ENCODE data around the gene NDUFS3. TPM values are rescaled to one million over a fixed set of nuclear protein-coding genes. Genes with fewer than 3 reads are reported as not detected.

Gene NDUFS3
- total RNA-seq, 3 donors from 2014 or later (not counting 1 experiment from before 2014, with no cell fraction given) = 114 to 138 (median 115) TPM

- no peak for TF ChIP-seq CTCF (IDR thresholded peaks at IDR 0.05)
- Mint-ChIP-seq H3K27me3 (ENCODE audit: low read depth in 2 of 2) (no peaks in the 10 kb centered on the region), H3K4me3 (no peak overlapping the region), H3K4me1 (peaks cover 21 to 24% of the 10 kb centered on the region in 2 donors), H3K36me3 (no peaks in the 10 kb centered on the region), H3K27ac (no peak overlapping the region), H3K9me3 (no peaks in the 10 kb centered on the region)
- 96% methylated on average over 7 of the region's 7 CpGs for WGBS (ENCODE audit: insufficient coverage)
- H3K27ac ChIP-seq (ENCODE audit: low read length) = no peak overlapping the region
- H3K27me3 ChIP-seq (ENCODE audit: control insufficient read depth, insufficient read depth, low read length) = no peaks in the 10 kb centered on the region
- peaks cover 15% of the 10 kb centered on the region for H3K4me1 ChIP-seq (ENCODE audit: control insufficient read depth, insufficient read depth, low read length)
- intact Hi-C loops (cut with micrococcal nuclease) = no loop called here
- ATAC-seq = no peak
- no peak overlapping the region for H3K4me3 ChIP-seq (ENCODE audit: low read length)
- DNase-seq = no peak
- H3K9me3 ChIP-seq (ENCODE audit: control insufficient read depth, insufficient read depth, low read length) = no peaks in the 10 kb centered on the region
- H3K36me3 ChIP-seq (ENCODE audit: control insufficient read depth, insufficient read depth, low read length) = peaks cover 36% of the 10 kb centered on the region
Observed at GRCh38 chr11:47569646-47570045, 9.2 kb upstream of the NDUFS3 start.

- Histone ChIP-seq H3K4me1 (ENCODE audit: control insufficient read depth, insufficient read depth, low read length) (peaks cover 8% of the 10 kb centered on the region), H3K27ac (ENCODE audit: low read length) (no peak overlapping the region), H3K4me3 (ENCODE audit: low read length) (no peak overlapping the region), H3K27me3 (ENCODE audit: control insufficient read depth, insufficient read depth, low read length) (no peaks in the 10 kb centered on the region), H3K9me3 (ENCODE audit: control insufficient read depth, insufficient read depth, low read length) (no peaks in the 10 kb centered on the region), H3K36me3 (ENCODE audit: control insufficient read depth, insufficient read depth, low read length) (peaks cover 41% of the 10 kb centered on the region)
- no peaks in the 10 kb centered on the region for H3K36me3 Mint-ChIP-seq
- no peak for DNase-seq
- no peaks in the 10 kb centered on the region for H3K9me3 Mint-ChIP-seq
- no peak overlapping the region for H3K4me3 Mint-ChIP-seq
- ATAC-seq = no peak
- intact Hi-C loops (cut with micrococcal nuclease) = no loop called here
- WGBS (ENCODE audit: insufficient coverage) = 93% methylated on average over 3 of the region's 3 CpGs
- TF ChIP-seq CTCF (IDR thresholded peaks at IDR 0.05) = no peak
- H3K27ac Mint-ChIP-seq = no peak overlapping the region
- no peaks in the 10 kb centered on the region for H3K27me3 Mint-ChIP-seq (ENCODE audit: low read depth in 2 of 2)
- H3K4me1 Mint-ChIP-seq = peaks cover 16% of the 10 kb centered on the region in 2 donors
Observed at GRCh38 chr11:47570651-47571356, 8.1 kb upstream of the NDUFS3 start.

GRCh38 chr11:47571357-47571729 is 7.5 kb upstream of the NDUFS3 start:
- peaks cover 41% of the 10 kb centered on the region for H3K36me3 ChIP-seq (ENCODE audit: control insufficient read depth, insufficient read depth, low read length)
- H3K9me3 ChIP-seq (ENCODE audit: control insufficient read depth, insufficient read depth, low read length) = no peaks in the 10 kb centered on the region
- Mint-ChIP-seq H3K4me3 (no peak overlapping the region), H3K27ac (peak overlapping the region in 1 of 2 donors; percentile 11), H3K36me3 (no peaks in the 10 kb centered on the region), H3K4me1 (peaks cover 10 to 16% of the 10 kb centered on the region in 2 donors), H3K27me3 (ENCODE audit: low read depth in 2 of 2) (no peaks in the 10 kb centered on the region), H3K9me3 (no peaks in the 10 kb centered on the region)
- no peak for TF ChIP-seq CTCF (IDR thresholded peaks at IDR 0.05)
- no peaks in the 10 kb centered on the region for H3K27me3 ChIP-seq (ENCODE audit: control insufficient read depth, insufficient read depth, low read length)
- ATAC-seq (no peak), DNase-seq (no peak)
- WGBS (ENCODE audit: insufficient coverage) = 97% methylated on average over 4 of the region's 4 CpGs
- intact Hi-C loops (cut with micrococcal nuclease) = no loop called here
- no peak overlapping the region for H3K27ac ChIP-seq (ENCODE audit: low read length)
- H3K4me1 ChIP-seq (ENCODE audit: control insufficient read depth, insufficient read depth, low read length) = peaks cover 2% of the 10 kb centered on the region
- no peak overlapping the region for H3K4me3 ChIP-seq (ENCODE audit: low read length)

GRCh38 chr11:47571895-47572294 is 7.0 kb upstream of the NDUFS3 start:
- H3K4me3 Mint-ChIP-seq = no peak overlapping the region
- H3K4me1 Mint-ChIP-seq = peaks cover 6 to 14% of the 10 kb centered on the region in 2 donors
- no peak for ATAC-seq
- no peaks in the 10 kb centered on the region for H3K9me3 ChIP-seq (ENCODE audit: control insufficient read depth, insufficient read depth, low read length)
- intact Hi-C loops (cut with micrococcal nuclease) = no loop called here
- H3K27ac Mint-ChIP-seq = no peak overlapping the region
- TF ChIP-seq CTCF (IDR thresholded peaks at IDR 0.05) = no peak
- H3K9me3 Mint-ChIP-seq = no peaks in the 10 kb centered on the region
- H3K27me3 ChIP-seq (ENCODE audit: control insufficient read depth, insufficient read depth, low read length) = no peaks in the 10 kb centered on the region
- no peak overlapping the region for H3K27ac ChIP-seq (ENCODE audit: low read length)
- 100% methylated on average over 1 of the region's 1 CpG for WGBS (ENCODE audit: insufficient coverage)
- H3K4me1 ChIP-seq (ENCODE audit: control insufficient read depth, insufficient read depth, low read length) = no peaks in the 10 kb centered on the region
- no peak overlapping the region for H3K4me3 ChIP-seq (ENCODE audit: low read length)
- H3K36me3 Mint-ChIP-seq = no peaks in the 10 kb centered on the region
- no peaks in the 10 kb centered on the region for H3K27me3 Mint-ChIP-seq (ENCODE audit: low read depth in 2 of 2)
- DNase-seq = no peak
- H3K36me3 ChIP-seq (ENCODE audit: control insufficient read depth, insufficient read depth, low read length) = peaks cover 41% of the 10 kb centered on the region

Measured in natural killer cell (primary cell).